SK-N-SH (cell line): Measurements from ENCODE around the gene GATD1. TPM values are rescaled to one million over a fixed set of nuclear protein-coding genes. Genes with fewer than 3 reads are reported as not detected.

Experiments used
- CTCF ChIA-PET: fragments of 300-600, 350-600 bp; formaldehyde crosslinking; extraction: SDS; loops from one replicate; lab custom pipeline; 2021; lab: Yijun Ruan, JAX
- POLR2A ChIA-PET: fragments of 350-600 bp; sonication (Branson Sonifier 250); formaldehyde crosslinking; extraction: SDS; loops from one replicate; lab custom pipeline; 2020; ENCODE audit warnings: antibody characterized with exemption, inconsistent platforms; lab: Yijun Ruan, JAX
- DNase-seq: peaks from one replicate; pipeline ENCODE4 v3.0.0; 2012
- H2AFZ ChIP-seq: fragments of 200-600 bp; sonication (generic); 2 replicates; pipeline ENCODE4 v1.8.1; 2016; ENCODE audit warnings: antibody characterized with exemption, mild to moderate bottlenecking, low read depth
- H3F3A ChIP-seq: fragments of 200-600 bp; sonication (generic); replicated peaks from 2 replicates; pipeline ENCODE3; 2016; ENCODE audit warnings: antibody characterized with exemption, mild to moderate bottlenecking; ENCODE audit not compliant: insufficient read depth
- H3K27ac ChIP-seq, 2 experiments: fragments of 200-500 bp in 1 of 2; fragments of 200-600 bp in 1 of 2; sonication (Bioruptor generic) in 1 of 2; sonication (generic), shearing (Covaris generic) in 1 of 2; 2 replicates each; pipeline versions ENCODE4 v1.5.1 to v1.6.1; 2014 to 2016; ENCODE audit warnings: low read depth in 2 of 2, inconsistent platforms in 1 of 2, low read length in 1 of 2, mild to moderate bottlenecking in 1 of 2, mixed read lengths in 1 of 2
- H3K27me3 ChIP-seq: fragments of 200-600 bp; sonication (generic), shearing (Covaris generic); 2 replicates; pipeline ENCODE4 v1.6.1; 2016; ENCODE audit warnings: mixed run types; ENCODE audit not compliant: insufficient read depth
- H3K36me3 ChIP-seq, 2 experiments: fragments of 200-500 bp in 1 of 2; fragments of 200-600 bp in 1 of 2; sonication (Bioruptor generic) in 1 of 2; sonication (generic) in 1 of 2; replicated peaks in 1 of 2; 2 replicates each; pipeline versions ENCODE3 to v1.5.1; 2014 to 2016; ENCODE audit warnings: low read length in 1 of 2, mild to moderate bottlenecking in 1 of 2; ENCODE audit not compliant: insufficient read depth in 2 of 2, control insufficient read depth in 1 of 2
- H3K4me1 ChIP-seq, 2 experiments: fragments of 200-500 bp in 1 of 2; fragments of 200-600 bp in 1 of 2; sonication (Bioruptor generic) in 1 of 2; sonication (generic), shearing (Covaris generic) in 1 of 2; 2 replicates each; pipeline versions ENCODE4 v1.5.1 to v1.6.1; 2014 to 2016; ENCODE audit warnings: low read depth in 1 of 2, low read length in 1 of 2, mixed run types in 1 of 2; ENCODE audit not compliant: insufficient read depth in 2 of 2, control insufficient read depth in 1 of 2
- H3K4me2 ChIP-seq: fragments of 200-600 bp; sonication (generic), shearing (Covaris generic); 2 replicates; pipeline ENCODE4 v1.6.1; 2017; ENCODE audit warnings: mixed run types
- H3K4me3 ChIP-seq, 2 experiments: fragments of 200-500 bp in 1 of 2; fragments of 200-600 bp in 1 of 2; sonication (Bioruptor generic) in 1 of 2; sonication (generic), shearing (Covaris generic) in 1 of 2; 2 replicates each; pipeline versions ENCODE4 v1.5.1 to v1.8.1; 2014 to 2016; ENCODE audit warnings: low read depth in 2 of 2, inconsistent platforms in 1 of 2, low read length in 1 of 2, mild to moderate bottlenecking in 1 of 2, mixed read lengths in 1 of 2, moderate library complexity in 1 of 2
- H3K79me2 ChIP-seq: fragments of 200-600 bp; sonication (generic); 2 replicates; pipeline ENCODE4 v1.8.1; 2017; ENCODE audit warnings: mild to moderate bottlenecking; ENCODE audit not compliant: insufficient read depth
- H3K9ac ChIP-seq: fragments of 200-600 bp; sonication (generic); 2 replicates; pipeline ENCODE4 v1.6.1; 2017; ENCODE audit warnings: mixed run types
- H3K9me2 ChIP-seq: fragments of 200-600 bp; sonication (generic); 2 replicates; pipeline ENCODE4 v1.6.1; 2017; ENCODE audit warnings: mixed run types
- H3K9me3 ChIP-seq: fragments of 200-600 bp; sonication (generic); 2 replicates; pipeline ENCODE4 v1.6.1; 2017; ENCODE audit warnings: mixed run types, mild to moderate bottlenecking, moderate library complexity
- H4K20me1 ChIP-seq: fragments of 200-600 bp; sonication (generic); 2 replicates; pipeline ENCODE4 v1.6.1; 2017; ENCODE audit warnings: mild to moderate bottlenecking, mixed run types; ENCODE audit not compliant: insufficient read depth
- CHD2 ChIP-seq: fragments of 150-350 bp; IDR thresholded peaks from 2 replicates; pipeline ENCODE4 v1.6.1; 2018; ENCODE audit warnings: low read length; ENCODE audit not compliant: partially characterized antibody
- CTCF ChIP-seq: fragments of 200-600 bp; sonication (generic); IDR thresholded peaks from 2 replicates; pipeline ENCODE4 v1.6.1; 2017; ENCODE audit warnings: antibody characterized with exemption, mild to moderate bottlenecking, moderate library complexity
- EZH2phosphoT487 ChIP-seq: fragments of 200-600 bp; sonication (generic); IDR thresholded peaks from 2 replicates; pipeline ENCODE4 v1.6.1; 2017; ENCODE audit warnings: low read depth, mixed run types, mild to moderate bottlenecking, antibody characterized with exemption, moderate library complexity, borderline replicate concordance
- FOXJ3 ChIP-seq: sonication (generic); formaldehyde crosslinking; IDR thresholded peaks from 2 replicates; pipeline ENCODE4 v1.5.1; 2020; ENCODE audit warnings: mild to moderate bottlenecking, missing genetic modification reagents
- FOXM1 ChIP-seq: IDR thresholded peaks from 2 replicates; pipeline ENCODE4 v1.4.0; 2012; ENCODE audit warnings: low read depth, mild to moderate bottlenecking
- JUND ChIP-seq: IDR thresholded peaks from 2 replicates; pipeline ENCODE4 v1.4.0; 2012
- MAX ChIP-seq: IDR thresholded peaks from 2 replicates; pipeline ENCODE4 v1.4.0; 2012; ENCODE audit warnings: low read depth
- MEF2A ChIP-seq: IDR thresholded peaks from 2 replicates; pipeline ENCODE4 v1.4.0; 2012; ENCODE audit warnings: low read depth, borderline replicate concordance
- MXI1 ChIP-seq: IDR thresholded peaks from 2 replicates; pipeline ENCODE4 v1.6.1; 2012; ENCODE audit warnings: mild to moderate bottlenecking, low read depth, low read length, improper control_type of control experiment
- NFIC ChIP-seq: IDR thresholded peaks from 2 replicates; pipeline ENCODE4 v1.4.0; 2012; ENCODE audit warnings: borderline replicate concordance
- NRF1 ChIP-seq: IDR thresholded peaks from 2 replicates; pipeline ENCODE4 v1.6.1; 2012; ENCODE audit warnings: low read depth, mild to moderate bottlenecking, low read length
- RCOR1 ChIP-seq: fragments of 150-350 bp; IDR thresholded peaks from 2 replicates; pipeline ENCODE4 v1.6.1; 2017; ENCODE audit warnings: antibody characterized with exemption, low read length
- SIN3A ChIP-seq: IDR thresholded peaks from 2 replicates; pipeline ENCODE4 v1.6.1; 2012; ENCODE audit warnings: low read depth, mild to moderate bottlenecking, low read length, moderate library complexity, borderline replicate concordance
- TAF1 ChIP-seq: IDR thresholded peaks from 2 replicates; pipeline ENCODE4 v1.6.1; 2012; ENCODE audit warnings: low read depth, mild to moderate bottlenecking, low read length, moderate library complexity, borderline replicate concordance
- YY1 ChIP-seq: IDR thresholded peaks from 2 replicates; pipeline ENCODE4 v1.4.0; 2012; ENCODE audit warnings: low read depth, mild to moderate bottlenecking
- ZBTB33 ChIP-seq: IDR thresholded peaks from 2 replicates; pipeline ENCODE4 v1.4.0; 2012; ENCODE audit warnings: low read depth, borderline replicate concordance
- WGBS: methylation state at CpG from one replicate; pipeline ENCODE4 v1.1.6; 2017; ENCODE audit warnings: low lambda C conversion rate; 5-methylcytosine and 5-hydroxymethylcytosine counted together
- polyA plus RNA-seq, 3 experiments: library from polyadenylated mRNA; depleted of rRNA; stranded (reverse); fragments of >200 nt; gene quantifications; 2 replicates each; pipeline ENCODE4 v1.2.3, GENCODE V29; 2012
- TF ChIP-seq, protein P1 (sequence below): IDR thresholded peaks from 2 replicates; pipeline ENCODE4 v1.4.0; 2012; ENCODE audit warnings: low read depth, borderline replicate concordance
- TF ChIP-seq, protein P2 (sequence below): IDR thresholded peaks from 2 replicates; pipeline ENCODE4; 2012
- TF ChIP-seq, protein P3 (sequence below): fragments of 150-350 bp; IDR thresholded peaks from 2 replicates; pipeline ENCODE4 v1.6.1; 2017; ENCODE audit warnings: antibody characterized with exemption, low read length, low read depth, borderline replicate concordance

Gene GATD1
- polyA plus RNA-seq, 1 of the 3 experiments (the other 2 are of a cell fraction): 86.2 TPM

GRCh38 chr11:804599-804964 is 27.3 kb upstream of the GATD1 start:
- ChIA-PET CTCF (interaction anchor here (0.9 to 2.9 kb wide), 3 partner anchors 14 to 43 kb away, joined by 3 to 13 read pairs (median 3); partner anchors contain the start of gene CEND1), POLR2A (interaction anchor here (1.6 to 2.0 kb wide), 2 partner anchors 10 to 14 kb away, joined by 7 to 8 read pairs; partner anchors contain the start of gene PNPLA2)
- H3K27me3 ChIP-seq: no peaks in the 10 kb centered on the region
- peaks cover 0 to 35% of the 10 kb centered on the region in 2 experiments for H3K36me3 ChIP-seq
- TF ChIP-seq RCOR1 (no peak), FOXJ3 (CRISPR knock-in tag) (no peak), ZBTB33 (no peak), YY1 (no peak), SIN3A (no peak), CTCF (no peak), CHD2 (no peak), TAF1 (no peak), NFIC (no peak), MXI1 (no peak), FOXM1 (no peak), MAX (no peak), NRF1 (no peak), EZH2phosphoT487 (no peak), JUND (no peak), MEF2A (no peak)
- TF ChIP-seq, protein P1, sequence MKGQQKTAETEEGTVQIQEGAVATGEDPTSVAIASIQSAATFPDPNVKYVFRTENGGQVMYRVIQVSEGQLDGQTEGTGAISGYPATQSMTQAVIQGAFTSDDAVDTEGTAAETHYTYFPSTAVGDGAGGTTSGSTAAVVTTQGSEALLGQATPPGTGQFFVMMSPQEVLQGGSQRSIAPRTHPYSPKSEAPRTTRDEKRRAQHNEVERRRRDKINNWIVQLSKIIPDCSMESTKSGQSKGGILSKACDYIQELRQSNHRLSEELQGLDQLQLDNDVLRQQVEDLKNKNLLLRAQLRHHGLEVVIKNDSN: no peak
- TF ChIP-seq, protein P2, sequence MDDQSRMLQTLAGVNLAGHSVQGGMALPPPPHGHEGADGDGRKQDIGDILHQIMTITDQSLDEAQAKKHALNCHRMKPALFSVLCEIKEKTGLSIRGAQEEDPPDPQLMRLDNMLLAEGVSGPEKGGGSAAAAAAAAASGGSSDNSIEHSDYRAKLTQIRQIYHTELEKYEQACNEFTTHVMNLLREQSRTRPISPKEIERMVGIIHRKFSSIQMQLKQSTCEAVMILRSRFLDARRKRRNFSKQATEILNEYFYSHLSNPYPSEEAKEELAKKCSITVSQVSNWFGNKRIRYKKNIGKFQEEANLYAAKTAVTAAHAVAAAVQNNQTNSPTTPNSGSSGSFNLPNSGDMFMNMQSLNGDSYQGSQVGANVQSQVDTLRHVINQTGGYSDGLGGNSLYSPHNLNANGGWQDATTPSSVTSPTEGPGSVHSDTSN: no peak
- TF ChIP-seq, protein P3, sequence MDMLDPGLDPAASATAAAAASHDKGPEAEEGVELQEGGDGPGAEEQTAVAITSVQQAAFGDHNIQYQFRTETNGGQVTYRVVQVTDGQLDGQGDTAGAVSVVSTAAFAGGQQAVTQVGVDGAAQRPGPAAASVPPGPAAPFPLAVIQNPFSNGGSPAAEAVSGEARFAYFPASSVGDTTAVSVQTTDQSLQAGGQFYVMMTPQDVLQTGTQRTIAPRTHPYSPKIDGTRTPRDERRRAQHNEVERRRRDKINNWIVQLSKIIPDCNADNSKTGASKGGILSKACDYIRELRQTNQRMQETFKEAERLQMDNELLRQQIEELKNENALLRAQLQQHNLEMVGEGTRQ: no peak
- H3K9me3 ChIP-seq: no peaks in the 10 kb centered on the region
- peaks cover 16% of the 10 kb centered on the region for H3F3A ChIP-seq
- peak overlapping the region; percentile 94 for H3K4me2 ChIP-seq
- no peaks in the 10 kb centered on the region for H4K20me1 ChIP-seq
- H3K9me2 ChIP-seq: no peaks in the 10 kb centered on the region
- H2AFZ ChIP-seq: no peak overlapping the region
- H3K9ac ChIP-seq: peak overlapping the region; percentile 64
- peaks cover 14 to 18% of the 10 kb centered on the region in 2 experiments; a peak in 2 of 4 replicates for H3K4me1 ChIP-seq
- 32% methylated on average over 10 of the region's 18 CpGs for WGBS
- DNase-seq: peak; percentile 55
- peaks cover 54% of the 10 kb centered on the region for H3K79me2 ChIP-seq
- H3K27ac ChIP-seq: peak overlapping the region in 1 of 2 experiments; percentile 78; a peak in 2 of 4 replicates
- H3K4me3 ChIP-seq: peak overlapping the region; percentile 62 to 72
